GM23248 (cell line): ENCODE data around the gene PHLDB1. TPM values are rescaled to one million over a fixed set of nuclear protein-coding genes. Genes with fewer than 3 reads are reported as not detected.
A peak's percentile ranks its signal among the peaks of the same experiment; 100 is the strongest.

Experiments
- DNase-seq: peaks from one replicate; pipeline ENCODE4 v3.0.0-alpha.2; 2015
- H2AFZ ChIP-seq: fragments of 200-600 bp; sonication (generic); 2 replicates; pipeline ENCODE4 v1.6.1; 2016; ENCODE audit warnings: antibody characterized with exemption
- H3F3A ChIP-seq: fragments of 200-600 bp; sonication (generic); 2 replicates; pipeline ENCODE4 v1.6.1; 2016; ENCODE audit warnings: mild to moderate bottlenecking, antibody characterized with exemption, mixed run types; ENCODE audit not compliant: insufficient read depth
- H3K27ac ChIP-seq: fragments of 200-600 bp; sonication (generic); 2 replicates; pipeline ENCODE4 v1.5.1; 2016; ENCODE audit warnings: mild to moderate bottlenecking
- H3K27me3 ChIP-seq: fragments of 200-600 bp; sonication (generic); replicated peaks from 2 replicates; pipeline ENCODE4 v1.6.1; 2016; ENCODE audit warnings: mild to moderate bottlenecking; ENCODE audit not compliant: insufficient read depth
- H3K36me3 ChIP-seq: fragments of 200-600 bp; sonication (generic); 2 replicates; pipeline ENCODE4 v1.6.1; 2016; ENCODE audit warnings: low read depth, mild to moderate bottlenecking
- H3K4me1 ChIP-seq: fragments of 200-600 bp; sonication (generic); 2 replicates; pipeline ENCODE4 v1.6.1; 2016; ENCODE audit warnings: mild to moderate bottlenecking; ENCODE audit not compliant: insufficient read depth
- H3K4me2 ChIP-seq: fragments of 200-600 bp; sonication (generic); one replicate; pipeline ENCODE4 v1.6.1; 2016; ENCODE audit warnings: mild to moderate bottlenecking; ENCODE audit not compliant: unreplicated experiment
- H3K4me3 ChIP-seq: fragments of 200-600 bp; sonication (generic); 2 replicates; pipeline ENCODE4 v1.5.1; 2016; ENCODE audit warnings: mild to moderate bottlenecking
- H3K79me2 ChIP-seq: fragments of 200-600 bp; sonication (generic); 2 replicates; pipeline ENCODE4 v1.6.1; 2016; ENCODE audit warnings: mild to moderate bottlenecking; ENCODE audit not compliant: insufficient read depth
- H3K9ac ChIP-seq: fragments of 200-600 bp; sonication (generic); 2 replicates; pipeline ENCODE4 v1.6.1; 2016; ENCODE audit warnings: mild to moderate bottlenecking
- H3K9me2 ChIP-seq: fragments of 200-600 bp; sonication (generic); 2 replicates; pipeline ENCODE4 v1.6.1; 2016; ENCODE audit warnings: mixed run types, mild to moderate bottlenecking, moderate library complexity; ENCODE audit not compliant: insufficient read depth
- H3K9me3 ChIP-seq: fragments of 200-600 bp; sonication (generic); one replicate; pipeline ENCODE4 v1.6.1; 2017; ENCODE audit warnings: low read depth
- H4K20me1 ChIP-seq: fragments of 200-600 bp; sonication (generic); 2 replicates; pipeline ENCODE4 v1.6.0; 2016; ENCODE audit not compliant: insufficient read depth
- EZH2 ChIP-seq: fragments of 200-600 bp; sonication (generic); IDR thresholded peaks from 2 replicates; pipeline ENCODE4 v1.6.1; 2018; ENCODE audit warnings: antibody characterized with exemption, mild to moderate bottlenecking; ENCODE audit not compliant: insufficient read depth, poor library complexity, severe bottlenecking
- EZH2phosphoT487 ChIP-seq: fragments of 200-600 bp; sonication (generic); IDR thresholded peaks from 2 replicates; pipeline ENCODE4 v1.6.1; 2018; ENCODE audit warnings: antibody characterized with exemption, moderate library complexity, mild to moderate bottlenecking, low read depth; ENCODE audit not compliant: insufficient read depth
- WGBS, 2 experiments: methylation state at CpG; one replicate each; pipeline ENCODE4 v1.1.6; 2015 to 2017; ENCODE audit warnings: low lambda C conversion rate in 2 of 2, low coverage in 1 of 2; ENCODE audit errors: missing lambda C conversion rate in 2 of 2; 5-methylcytosine and 5-hydroxymethylcytosine counted together
- in situ Hi-C: fragments of 300-500 bp; cut with MboI; formaldehyde crosslinking; loops from 2 replicates; pipeline ENCODE4 v1.15.0; 2020
- polyA plus RNA-seq: library from polyadenylated mRNA; unstranded; fragments of >200 nt; fragmentation: Nextera tagmentation; extraction: Ambion mirVana; gene quantifications from 2 replicates; pipeline ENCODE4 v1.2.1, GENCODE V29; 2016
- total RNA-seq: library from RNA; depleted of rRNA; stranded (reverse); fragments of >200 nt; shearing (Covaris generic); gene quantifications from 2 replicates; pipeline ENCODE4 v1.2.3, GENCODE V29; 2014

The PHLDB1 gene
- total and polyA plus RNA-seq, 2 experiments from 2014 or later = 91.7 to 102 TPM

DNA sequence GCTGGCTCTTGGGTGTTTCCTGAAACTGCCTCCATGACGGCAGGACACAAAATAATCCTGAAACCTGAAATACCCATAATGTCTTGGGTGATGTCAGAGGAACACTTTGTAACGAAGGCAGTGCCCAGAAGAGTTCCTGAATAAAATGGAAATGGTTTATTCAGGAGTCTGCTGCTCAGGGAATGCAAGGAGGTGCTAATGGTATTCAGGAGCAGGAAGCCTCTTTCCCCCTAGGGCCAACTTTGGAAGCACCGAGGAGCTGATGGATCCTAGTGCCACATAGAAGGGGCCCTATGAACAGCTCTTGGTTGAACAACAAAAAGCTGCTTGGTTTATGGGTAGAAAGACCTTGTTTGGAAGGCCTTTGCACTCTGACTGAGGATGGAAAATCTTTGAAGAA, 56.5 kb downstream of the PHLDB1 start:
- H3K9me2 ChIP-seq = no peaks in the 10 kb centered on the region
- no peaks in the 10 kb centered on the region for H3K36me3 ChIP-seq
- H3F3A ChIP-seq = peaks cover 3% of the 10 kb centered on the region; the same call in 1 of the 2 replicates
- H4K20me1 ChIP-seq = no peaks in the 10 kb centered on the region
- no peak for TF ChIP-seq EZH2
- TF ChIP-seq EZH2phosphoT487 = no peak
- H3K4me3 ChIP-seq = no peak overlapping the region
- no peak overlapping the region for H3K27ac ChIP-seq
- H3K9me3 ChIP-seq = no peaks in the 10 kb centered on the region
- no peak for DNase-seq
- WGBS, 2 experiments = 59 to 61% methylated on average over 3 of the region's 3 CpGs
- H3K9ac ChIP-seq = no peak overlapping the region
- in situ Hi-C loops = no loop called here
- H3K79me2 ChIP-seq = no peaks in the 10 kb centered on the region
- no peaks in the 10 kb centered on the region for H3K27me3 ChIP-seq
- no peak overlapping the region for H3K4me2 ChIP-seq
- no peak overlapping the region for H2AFZ ChIP-seq
- no peaks in the 10 kb centered on the region for H3K4me1 ChIP-seq

DNA sequence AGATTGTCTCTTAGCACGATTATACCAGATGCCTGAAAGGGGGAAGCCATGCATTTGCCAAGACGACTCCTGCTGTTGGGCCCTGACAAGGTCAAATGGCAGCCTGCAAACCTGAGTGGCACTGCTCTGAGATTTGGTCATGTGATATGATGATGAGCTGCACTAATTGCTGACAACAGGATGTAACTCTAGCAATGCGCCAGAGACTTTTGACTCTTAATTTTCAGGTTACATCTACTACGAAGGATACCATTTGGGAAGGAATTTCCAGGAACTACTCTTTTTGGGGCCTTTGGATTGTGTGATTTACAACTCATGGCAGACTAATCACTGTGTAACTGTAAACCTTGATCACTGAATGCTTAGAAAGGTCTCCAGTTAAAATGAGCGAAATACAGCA, 59.0 kb downstream of the PHLDB1 start:
- Histone ChIP-seq H3K9me2 (no peaks in the 10 kb centered on the region), H3K4me2 (no peak overlapping the region), H3F3A (peaks cover 4% of the 10 kb centered on the region), H3K9me3 (no peaks in the 10 kb centered on the region), H3K36me3 (no peaks in the 10 kb centered on the region), H3K4me3 (no peak overlapping the region), H3K9ac (no peak overlapping the region), H3K4me1 (no peaks in the 10 kb centered on the region), H3K79me2 (no peaks in the 10 kb centered on the region), H3K27ac (no peak overlapping the region), H2AFZ (no peak overlapping the region), H3K27me3 (no peaks in the 10 kb centered on the region), H4K20me1 (no peaks in the 10 kb centered on the region)
- no peak for TF ChIP-seq EZH2phosphoT487
- no peak for TF ChIP-seq EZH2
- in situ Hi-C loops = no loop called here
- no peak for DNase-seq
- WGBS, 2 experiments = 92 to 94% methylated on average over 5 of the region's 5 CpGs

DNA sequence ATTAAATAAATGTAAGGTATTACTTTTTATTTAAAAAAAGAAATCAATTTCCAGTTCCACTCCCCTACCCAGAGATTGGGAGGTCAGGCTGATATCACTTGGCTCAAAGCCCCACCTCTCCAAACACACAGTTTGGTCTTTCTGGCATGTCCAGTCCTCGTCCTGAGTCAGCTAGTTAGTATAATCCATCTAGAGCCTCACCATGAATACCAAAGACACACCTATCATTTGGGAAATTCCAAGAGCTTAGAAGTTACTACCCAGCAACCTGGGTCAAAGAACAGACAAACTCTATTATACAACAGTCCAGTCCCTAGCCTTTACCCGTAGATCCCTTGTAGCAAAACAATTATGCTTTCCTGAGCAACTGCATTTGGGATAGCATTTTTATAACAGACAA, 62.6 kb downstream of the PHLDB1 start:
- Histone ChIP-seq H2AFZ (no peak overlapping the region), H3K4me2 (no peak overlapping the region), H3K79me2 (no peaks in the 10 kb centered on the region), H3K9ac (no peak overlapping the region), H3K4me1 (no peaks in the 10 kb centered on the region), H3F3A (peaks cover 8% of the 10 kb centered on the region), H3K36me3 (no peaks in the 10 kb centered on the region), H3K9me3 (no peaks in the 10 kb centered on the region), H3K27me3 (no peaks in the 10 kb centered on the region), H3K27ac (no peak overlapping the region), H3K9me2 (no peaks in the 10 kb centered on the region), H3K4me3 (no peak overlapping the region), H4K20me1 (no peaks in the 10 kb centered on the region)
- in situ Hi-C loops = no loop called here
- TF ChIP-seq EZH2phosphoT487 (no peak), EZH2 (no peak)
- no peak for DNase-seq
- WGBS, 2 experiments = 47 to 58% methylated on average over 2 of the region's 2 CpGs

DNA sequence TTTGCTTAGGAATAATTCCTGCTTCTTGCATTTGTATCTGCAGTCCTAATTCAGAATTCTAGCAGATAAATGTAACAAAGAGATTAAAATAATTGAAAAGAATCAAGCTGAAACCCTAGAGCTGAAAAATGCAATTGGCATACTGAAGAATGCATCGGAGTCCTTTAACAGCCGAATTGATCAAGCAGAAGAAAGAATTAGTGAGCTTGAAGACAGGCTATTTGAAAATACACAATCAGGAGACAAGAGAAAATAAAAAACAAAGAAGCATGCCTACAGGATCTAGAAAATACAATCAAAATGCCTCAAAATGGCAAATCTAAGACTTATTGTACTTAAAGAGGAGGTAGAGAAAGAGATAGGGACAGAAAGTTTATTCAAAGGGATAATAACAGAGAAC, 63.8 kb downstream of the PHLDB1 start:
- Histone ChIP-seq H2AFZ (no peak overlapping the region), H3K36me3 (no peaks in the 10 kb centered on the region), H3K4me1 (no peaks in the 10 kb centered on the region), H3K79me2 (no peaks in the 10 kb centered on the region), H4K20me1 (no peaks in the 10 kb centered on the region), H3K27me3 (no peaks in the 10 kb centered on the region), H3K4me2 (no peak overlapping the region), H3K9ac (no peak overlapping the region), H3K9me3 (no peaks in the 10 kb centered on the region), H3K4me3 (no peak overlapping the region), H3K9me2 (no peaks in the 10 kb centered on the region), H3K27ac (no peak overlapping the region), H3F3A (peaks cover 8% of the 10 kb centered on the region)
- DNase-seq = no peak
- 92% methylated on average over 2 of the region's 2 CpGs for WGBS, 2 experiments
- in situ Hi-C loops = no loop called here
- no peak for TF ChIP-seq EZH2
- TF ChIP-seq EZH2phosphoT487 = no peak

DNA sequence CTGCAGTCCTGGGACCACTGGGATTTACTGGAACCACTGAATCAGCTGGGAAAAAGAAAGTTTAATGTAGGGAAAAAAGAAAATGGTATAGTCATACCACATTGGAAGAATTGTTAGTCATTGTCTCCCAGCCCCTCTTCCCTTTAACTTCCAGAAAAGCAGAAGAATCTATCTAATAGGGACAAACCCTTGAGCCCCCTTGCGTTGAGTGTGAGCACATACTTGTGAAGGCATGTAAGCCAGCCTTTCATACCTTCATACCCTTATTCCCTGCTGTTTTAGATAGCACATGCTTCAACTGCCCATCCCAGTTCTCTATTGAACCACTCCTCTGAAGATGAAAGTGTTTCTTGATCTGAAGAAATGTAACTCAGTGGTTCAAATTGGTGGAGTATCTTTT, 65.4 kb downstream of the PHLDB1 start:
- Histone ChIP-seq H4K20me1 (no peaks in the 10 kb centered on the region), H3K9ac (no peak overlapping the region), H3F3A (peaks cover 8% of the 10 kb centered on the region), H3K9me3 (no peaks in the 10 kb centered on the region), H3K4me1 (no peaks in the 10 kb centered on the region), H3K9me2 (no peaks in the 10 kb centered on the region), H3K27me3 (no peaks in the 10 kb centered on the region), H3K36me3 (no peaks in the 10 kb centered on the region), H3K4me3 (no peak overlapping the region), H3K27ac (no peak overlapping the region), H3K4me2 (no peak overlapping the region), H2AFZ (no peak overlapping the region), H3K79me2 (no peaks in the 10 kb centered on the region)
- 6% methylated on average over 1 of the region's 1 CpG for whole genome bisulfite sequencing, 2 experiments
- no peak for TF ChIP-seq EZH2phosphoT487
- no peak for TF ChIP-seq EZH2
- peak; percentile 47 for DNase-seq
- in situ Hi-C loops = no loop called here
